GM21529 (cell line): ENCODE data around the gene UBE2E2.
"Not testable (repeated sequence)": the region's sequence is repeated elsewhere in the genome, so short reads cannot be mapped to it uniquely, and the experiment has no call there.

ENCODE experiments used
- ATAC-seq: cut with Tn5 transposase; IDR thresholded peaks from one replicate; pipeline ENCODE4 v1.9.1; 2021; ENCODE audit not compliant: unreplicated experiment

UBE2E2 gene

DNA sequence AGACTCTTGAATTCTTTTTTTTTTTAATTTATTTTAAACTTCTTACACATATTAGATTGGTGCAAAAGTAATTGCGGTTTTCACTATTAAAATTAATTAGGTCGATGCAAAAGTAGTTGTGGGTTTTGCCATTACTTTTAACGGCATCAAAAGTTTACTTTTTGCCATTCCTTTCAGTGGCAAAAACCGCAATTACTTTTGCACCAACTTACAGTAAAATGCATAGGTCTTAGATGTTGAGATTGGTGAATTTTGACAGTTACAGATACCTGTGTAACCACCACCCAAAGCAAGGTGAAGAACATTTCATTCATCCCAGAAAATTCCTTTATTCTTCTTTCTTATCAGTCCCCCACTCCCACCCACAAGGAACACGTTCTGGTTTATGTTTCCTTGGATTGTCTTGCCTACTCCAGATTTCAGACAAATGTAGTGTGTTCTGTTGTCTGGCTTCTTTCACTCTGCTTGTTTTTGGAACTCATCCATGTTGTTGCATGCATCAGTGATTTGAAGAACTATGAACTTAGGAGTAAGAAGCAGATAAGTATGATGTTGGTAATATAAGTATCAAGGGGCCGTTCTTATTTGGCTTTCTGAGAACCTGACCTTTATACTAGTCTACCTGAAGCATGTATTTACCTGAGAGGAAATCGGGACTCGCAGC is 404.2 kb downstream of the UBE2E2 start:
- no peak for ATAC-seq

DNA sequence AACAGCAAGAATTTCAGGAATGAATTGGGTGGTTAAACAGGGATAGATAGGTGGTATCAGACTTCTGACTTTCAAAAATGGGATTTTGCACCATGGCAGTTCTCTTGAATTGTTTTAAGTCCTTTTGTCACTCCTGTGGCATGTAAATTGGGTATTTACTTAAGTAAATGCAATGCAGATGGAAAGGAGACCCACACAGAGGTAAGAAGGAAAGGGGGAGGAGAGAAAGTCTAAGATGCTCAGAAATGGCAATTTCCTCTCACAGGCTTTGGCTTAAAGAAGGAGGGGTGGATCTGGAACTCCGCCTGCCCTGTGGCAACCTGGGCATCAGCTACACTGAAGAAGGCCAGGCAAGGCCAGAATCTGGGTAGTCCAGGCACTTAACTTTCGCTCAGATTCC is 405.5 kb downstream of the UBE2E2 start:
- no peak for ATAC-seq

DNA sequence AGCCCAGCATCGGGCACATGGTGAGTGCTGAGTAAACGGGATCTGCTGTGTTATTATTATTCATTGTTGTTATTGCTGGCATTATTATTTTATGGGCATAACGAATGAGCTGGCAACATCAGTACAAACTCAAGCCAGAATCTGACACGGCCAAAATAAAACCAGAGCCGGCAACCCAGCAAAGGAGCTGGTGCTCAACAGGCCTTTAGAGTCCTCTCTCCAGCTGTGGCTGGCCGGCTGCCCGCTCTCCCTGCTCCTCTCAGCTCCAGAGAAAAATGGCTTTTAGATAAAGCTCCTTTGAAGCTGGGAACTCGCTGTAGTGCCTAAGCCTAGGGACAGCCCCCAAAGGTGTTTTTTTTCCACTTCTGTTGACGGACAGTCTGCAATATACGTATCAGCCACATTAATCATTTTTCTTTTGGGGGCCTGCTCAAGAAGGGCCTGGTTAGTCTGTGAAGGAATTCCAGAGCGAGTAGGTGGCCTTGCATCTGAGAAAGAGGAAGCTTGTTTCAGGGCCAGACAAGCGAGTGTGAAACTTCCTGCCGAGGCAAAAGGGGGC is 408.7 kb downstream of the UBE2E2 start:
- ATAC-seq: no peak

DNA sequence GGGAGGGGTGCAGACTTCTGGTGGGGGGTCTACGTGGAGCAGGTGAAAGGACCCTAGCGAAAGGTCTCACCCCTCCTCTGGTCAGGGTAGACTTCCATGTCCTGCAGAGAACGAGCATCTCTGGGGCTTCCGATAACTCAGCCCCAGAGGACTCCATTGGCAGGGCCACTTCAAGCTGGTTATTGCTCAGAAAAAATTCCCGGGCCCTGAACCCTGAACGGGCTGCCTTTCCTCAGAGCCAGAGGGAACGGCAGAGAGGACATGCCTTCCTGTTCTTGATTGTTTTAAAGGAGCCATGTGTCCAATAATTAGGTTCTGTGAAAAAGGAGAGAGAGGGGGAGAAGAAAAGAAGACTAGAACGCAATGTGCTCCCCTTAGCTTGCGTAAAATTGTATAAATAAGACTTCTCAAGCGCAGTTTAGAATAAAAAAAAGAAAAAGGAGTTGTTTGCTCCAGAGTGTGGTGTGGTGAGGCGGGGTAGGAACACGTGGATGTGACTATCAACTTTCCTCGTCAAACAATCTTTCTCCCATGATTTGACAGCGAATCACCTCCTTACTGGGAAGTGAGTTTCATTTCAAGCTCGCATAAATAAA is 409.3 kb downstream of the UBE2E2 start:
- no peak for ATAC-seq

DNA sequence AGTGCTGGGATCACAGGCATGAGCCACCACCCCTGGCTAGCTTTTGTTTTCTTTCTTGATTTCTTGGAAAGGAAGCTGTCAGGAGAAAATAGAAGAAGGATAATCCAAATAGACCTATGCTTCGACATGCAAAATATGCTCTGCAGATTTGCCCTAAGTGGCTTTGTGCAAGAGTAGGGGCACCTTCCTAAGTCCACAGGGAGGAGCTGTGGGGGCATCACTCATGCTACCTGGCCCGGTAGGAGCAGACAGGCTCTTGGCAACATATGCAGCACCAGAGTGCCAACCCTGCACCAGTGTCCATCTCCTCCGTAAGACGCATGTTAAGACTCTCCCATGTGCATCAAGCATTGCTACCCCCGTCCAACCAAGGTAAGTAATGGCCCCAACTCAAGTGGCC is 411.9 kb downstream of the UBE2E2 start:
- no peak for ATAC-seq

DNA sequence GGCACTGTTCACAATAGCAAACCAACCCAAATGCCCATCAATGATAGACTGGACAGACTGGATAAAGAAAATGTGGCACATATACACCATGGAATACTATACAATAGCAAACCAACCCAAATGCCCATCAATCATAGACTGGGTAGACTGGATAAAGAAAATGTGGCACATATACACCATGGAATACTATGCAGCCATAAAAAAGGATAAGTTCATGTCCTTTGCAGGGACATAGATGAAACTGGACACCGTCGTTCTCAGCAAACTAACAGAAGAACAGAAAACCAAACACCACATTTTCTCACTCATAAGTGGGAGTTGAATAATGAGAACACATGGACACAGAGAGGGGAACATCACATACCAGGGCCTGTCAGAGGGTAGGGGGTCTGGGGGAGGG is 415.3 kb downstream of the UBE2E2 start:
- not testable (repeated sequence) for ATAC-seq

DNA sequence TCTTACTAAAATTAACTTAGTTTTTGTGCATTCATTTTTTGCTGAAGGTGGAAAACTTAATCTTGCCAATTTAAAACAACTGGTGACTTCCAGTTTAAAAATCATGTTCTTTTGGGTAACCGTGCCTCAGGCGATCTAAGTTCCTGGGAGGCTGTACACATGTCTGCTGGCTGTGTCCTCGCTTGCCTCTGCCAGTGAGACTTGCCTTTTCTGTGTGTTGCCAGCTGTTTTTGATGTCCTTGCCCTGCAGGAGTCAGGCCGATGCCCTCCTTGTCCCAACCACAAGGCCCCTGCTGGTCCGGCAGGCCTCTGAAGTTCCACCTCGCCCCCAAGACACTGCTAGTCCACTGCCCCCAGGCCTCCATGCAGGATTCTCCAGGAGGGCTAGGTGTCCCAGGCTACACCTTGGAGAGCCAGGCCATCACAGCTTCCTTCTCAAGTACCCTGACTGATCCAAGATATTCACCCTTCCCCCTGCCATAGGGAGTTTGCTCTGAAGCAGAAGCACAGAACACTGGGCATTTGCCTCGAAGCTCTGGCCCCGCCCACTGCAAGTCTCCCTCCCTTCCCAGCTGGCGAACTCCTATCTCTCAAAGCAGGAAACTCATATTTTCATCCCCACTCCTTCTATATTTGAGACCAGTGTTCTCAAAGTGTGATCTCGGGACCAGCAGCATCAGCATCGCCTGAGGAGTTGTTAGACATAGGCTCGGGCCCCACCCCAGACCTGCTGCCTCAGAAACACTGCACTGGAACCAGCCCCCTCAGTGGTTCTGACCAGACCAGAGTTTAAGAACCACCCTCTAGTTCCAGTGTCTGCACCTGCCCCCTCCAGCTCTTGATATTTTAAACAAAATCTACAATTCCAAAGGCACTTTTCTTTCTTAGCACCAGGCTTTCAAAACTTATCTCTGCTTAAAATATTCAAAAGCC is 416.8 kb downstream of the UBE2E2 start:
- ATAC-seq: no peak

DNA sequence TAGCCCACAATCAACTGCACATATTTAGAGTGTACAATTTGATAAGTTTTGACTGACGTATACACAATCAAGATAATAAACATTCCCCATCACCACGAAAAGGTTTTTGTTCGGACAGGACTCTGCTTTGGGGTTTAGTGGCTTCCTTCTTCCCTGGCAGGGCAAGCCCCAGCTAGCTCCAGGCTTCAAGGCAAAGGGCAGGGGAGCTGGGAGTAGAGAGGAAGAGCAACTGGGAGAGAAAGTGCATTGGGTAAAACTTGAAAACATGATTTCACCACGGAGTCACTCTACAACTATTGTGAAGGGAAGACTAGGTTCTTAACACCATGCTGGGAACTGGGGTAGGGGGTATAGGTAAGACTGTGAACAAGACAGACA is 417.5 kb downstream of the UBE2E2 start:
- no peak for ATAC-seq

DNA sequence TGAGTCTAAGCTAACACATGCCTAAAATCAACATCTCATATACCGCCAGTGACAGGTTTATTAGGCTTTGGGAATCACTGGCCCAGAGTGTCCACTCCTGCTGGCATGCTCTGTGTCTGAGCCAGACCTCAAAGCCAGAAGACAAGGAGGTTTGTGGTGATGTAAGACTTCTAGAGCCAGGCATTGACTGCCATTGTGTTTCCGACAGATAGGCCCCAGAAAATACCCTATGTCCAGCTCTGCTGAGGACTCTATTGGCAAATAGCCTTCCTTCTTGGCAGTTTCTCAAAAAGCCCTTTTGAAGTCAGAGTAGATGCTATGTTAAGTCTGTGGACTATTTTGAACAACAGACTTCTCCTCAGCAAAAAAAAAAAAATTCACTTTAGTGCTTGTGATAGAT is 420.7 kb downstream of the UBE2E2 start:
- no peak for ATAC-seq

DNA sequence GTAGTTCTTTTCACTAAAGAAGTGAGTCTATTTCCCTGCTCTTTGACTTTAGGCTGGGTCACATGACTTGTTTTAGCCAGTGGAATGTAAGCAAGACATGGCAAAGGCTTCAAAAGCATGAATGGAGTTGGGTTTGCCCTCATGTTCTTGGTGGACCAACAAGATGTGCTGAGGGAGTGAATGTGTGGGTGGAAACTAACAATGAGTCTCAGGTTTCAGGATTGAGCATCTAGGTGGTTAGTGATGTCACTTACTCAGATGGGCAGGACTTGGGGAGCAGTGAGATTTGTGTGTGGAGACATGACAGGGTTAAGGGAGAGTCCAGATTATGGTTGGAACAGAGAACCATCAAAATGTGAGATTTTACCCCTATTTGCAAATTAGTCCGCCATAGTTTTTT is 421.2 kb downstream of the UBE2E2 start:
- ATAC-seq: no peak

DNA sequence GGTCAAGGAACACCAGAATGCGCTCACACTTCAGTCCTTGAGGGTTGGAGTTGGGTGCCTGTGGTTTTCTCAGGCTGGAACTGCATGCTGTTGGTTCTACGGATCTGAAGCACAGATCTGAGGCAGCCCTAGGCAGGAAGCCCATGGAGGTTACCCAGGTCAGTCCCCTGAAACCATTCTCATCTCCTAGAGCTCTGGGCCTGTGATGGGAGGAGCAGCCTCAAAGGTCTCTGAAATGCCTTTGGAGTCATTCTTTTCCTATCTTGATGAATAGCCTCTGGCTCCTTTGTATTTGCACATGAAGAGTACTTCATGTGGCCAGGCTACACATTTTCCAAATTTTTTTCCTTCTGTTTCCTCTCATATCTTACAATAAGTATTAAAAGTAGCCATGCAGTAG is 423.3 kb downstream of the UBE2E2 start:
- no peak for ATAC-seq

DNA sequence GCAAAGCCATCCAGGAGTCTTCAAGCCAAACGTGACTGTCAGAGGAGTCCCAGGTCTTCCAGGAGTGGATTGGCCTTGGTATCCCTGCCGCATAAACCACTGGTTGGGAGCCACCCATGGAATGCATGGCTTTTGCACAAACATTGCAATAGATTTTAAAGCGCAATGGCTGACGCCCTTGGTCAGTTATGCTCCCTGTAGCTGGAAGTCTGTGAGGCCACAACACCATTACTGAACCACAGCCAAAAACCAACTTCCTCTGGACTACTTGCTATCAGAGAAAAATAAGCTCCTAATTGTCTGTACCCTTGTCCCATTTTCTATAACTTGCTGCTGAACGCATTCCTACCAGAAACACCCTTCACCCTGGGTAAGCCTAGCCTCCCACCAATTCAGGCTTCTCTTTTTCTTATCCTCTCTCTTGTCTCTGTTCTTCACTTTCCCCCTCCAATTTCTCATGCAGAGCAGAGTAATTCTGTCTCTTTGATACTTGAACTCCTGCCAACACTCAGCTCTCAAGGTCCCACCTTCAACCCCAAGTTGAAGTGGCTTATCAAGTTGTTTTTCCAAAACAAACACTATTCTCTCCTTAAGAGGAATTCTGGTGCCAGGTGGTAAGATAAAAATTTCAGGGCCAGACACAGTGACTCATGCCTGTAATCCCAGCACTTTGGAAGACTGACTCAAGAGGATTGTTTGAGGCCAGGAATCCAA is 426.2 kb downstream of the UBE2E2 start:
- ATAC-seq: no peak

DNA sequence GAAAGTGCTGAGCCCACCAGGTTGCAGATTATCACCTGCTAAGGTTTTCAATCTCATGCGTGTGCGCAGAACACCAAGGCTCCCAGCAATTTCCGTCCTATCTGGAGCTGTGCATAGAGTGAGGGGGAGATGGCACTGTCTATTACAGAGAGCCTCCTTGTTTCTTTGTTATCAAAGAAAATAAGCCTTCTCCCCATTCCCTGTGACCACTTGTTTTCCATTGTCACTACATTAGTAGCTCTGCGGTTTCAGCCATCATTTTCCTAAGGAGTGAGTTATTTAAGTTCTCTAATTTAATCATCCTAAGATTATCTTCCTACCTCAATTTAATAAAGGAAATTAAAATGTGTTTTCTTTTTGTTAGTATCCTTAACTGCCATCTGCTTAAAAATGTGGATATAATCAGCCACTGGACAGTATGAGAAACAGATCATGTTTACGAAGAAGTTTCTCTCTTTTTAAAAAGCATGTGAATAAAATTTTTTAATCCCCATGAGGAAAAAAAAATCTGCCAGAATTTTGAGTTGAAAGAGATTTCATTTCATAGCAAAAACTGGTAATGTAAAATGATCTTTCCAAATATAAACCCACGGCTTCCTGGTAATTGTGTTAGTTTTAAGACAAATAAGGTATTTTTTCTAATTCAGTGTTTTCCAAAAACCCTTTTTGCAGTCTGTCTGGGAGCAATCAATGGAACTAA is 430.3 kb downstream of the UBE2E2 start:
- ATAC-seq: no peak

DNA sequence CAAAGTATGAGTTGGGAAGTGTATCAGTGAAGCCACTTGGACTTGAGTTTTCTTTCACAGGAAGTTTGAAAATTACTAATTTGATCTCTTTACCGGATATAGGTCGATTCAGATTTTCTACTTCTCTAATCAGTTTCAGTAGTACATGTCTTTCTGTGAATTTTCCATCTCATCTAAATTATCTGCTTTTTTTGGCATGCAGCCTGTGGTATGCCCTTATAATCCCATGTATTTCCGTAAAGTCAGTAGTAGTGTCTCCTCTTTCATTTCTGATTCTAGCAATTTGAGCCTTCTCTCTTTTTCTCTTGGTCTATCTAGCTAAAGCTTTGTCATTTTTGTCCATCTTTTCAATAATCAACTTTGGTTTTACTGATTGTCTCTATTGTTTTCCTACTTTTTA is 434.2 kb downstream of the UBE2E2 start:
- no peak for ATAC-seq

DNA sequence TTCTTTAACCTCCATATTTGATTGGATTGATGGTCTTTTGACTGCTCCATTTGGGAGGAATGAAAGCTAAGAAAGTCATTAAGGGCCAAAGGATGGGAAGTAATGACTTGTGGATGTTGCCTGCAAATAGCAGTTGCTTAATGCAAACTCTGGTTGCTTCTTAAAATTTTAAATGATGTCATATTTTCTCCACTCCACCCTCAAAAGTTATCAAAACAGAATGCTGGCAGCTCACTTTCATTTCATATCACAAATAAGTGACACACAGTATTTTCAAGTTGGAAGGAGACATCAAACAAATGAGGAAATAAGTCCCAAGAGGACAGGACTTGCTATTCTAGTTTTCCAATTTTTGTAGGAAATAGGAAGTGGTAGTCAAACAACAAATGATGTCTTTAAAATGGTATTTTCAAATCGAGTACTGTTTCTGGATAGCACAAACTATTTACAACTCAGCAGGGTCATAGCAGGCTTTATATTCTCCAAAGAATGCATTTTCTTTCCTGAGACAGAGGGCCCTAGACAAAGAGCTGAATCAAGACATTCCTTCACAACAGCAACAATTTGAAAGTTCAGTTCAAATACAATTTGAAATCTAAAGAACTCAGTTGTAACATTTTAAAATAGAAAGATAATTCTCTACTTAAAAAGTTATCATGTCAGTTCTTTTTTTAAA is 437.5 kb downstream of the UBE2E2 start:
- ATAC-seq: no peak
